HG03064 (cell line): Measurements from ENCODE around the gene TPK1.

ENCODE experiments used
- ATAC-seq: cut with Tn5 transposase; IDR thresholded peaks from one replicate; pipeline ENCODE4 v1.9.1; 2021; ENCODE audit warnings: low read depth; ENCODE audit not compliant: unreplicated experiment

The TPK1 gene

GRCh38 chr7:144835652-144836544, at the start of gene TPK1:
TPK1 (minus strand) TSS chr7:144836053; CDS start chr7:144835602, 451 bp downstream.
- ATAC-seq: peak; percentile 83

GRCh38 chr7:144885478-144885877, 49.6 kb upstream of the TPK1 start:
- ATAC-seq: no peak

GRCh38 chr7:144884896-144885295, 49.0 kb upstream of the TPK1 start:
- no peak for ATAC-seq

- no peak for ATAC-seq
Observed at GRCh38 chr7:144873316-144873845, 37.5 kb upstream of the TPK1 start.

GRCh38 chr7:144869082-144869481, 33.2 kb upstream of the TPK1 start:
- ATAC-seq: no peak

GRCh38 chr7:144866189-144866588, 30.3 kb upstream of the TPK1 start:
- no peak for ATAC-seq

GRCh38 chr7:144863320-144863647, 27.4 kb upstream of the TPK1 start:
- no peak for ATAC-seq

GRCh38 chr7:144862612-144863319, 26.9 kb upstream of the TPK1 start:
- ATAC-seq: no peak

GRCh38 chr7:144859739-144860138, 23.9 kb upstream of the TPK1 start:
- ATAC-seq: no peak

GRCh38 chr7:144857463-144857862, 21.6 kb upstream of the TPK1 start:
- ATAC-seq: no peak

GRCh38 chr7:144854839-144855424, 19.1 kb upstream of the TPK1 start:
- no peak for ATAC-seq

- no peak for ATAC-seq
Observed at GRCh38 chr7:144853542-144853941, 17.7 kb upstream of the TPK1 start.

- ATAC-seq: no peak
Observed at GRCh38 chr7:144848078-144848477, 12.2 kb upstream of the TPK1 start.

GRCh38 chr7:144842377-144842851, 6.6 kb upstream of the TPK1 start:
- peak; percentile 78 for ATAC-seq

- ATAC-seq: no peak
Observed at GRCh38 chr7:144836545-144836842, 641 bp upstream of the TPK1 start.

- ATAC-seq: peak; percentile 36
Observed at GRCh38 chr7:144835155-144835611, 670 bp downstream of the TPK1 start.

GRCh38 chr7:144834641-144835144, 1.2 kb downstream of the TPK1 start:
- ATAC-seq: peak; percentile 26

GRCh38 chr7:144830811-144831210, 5.0 kb downstream of the TPK1 start:
- ATAC-seq: no peak

GRCh38 chr7:144830024-144830785, 5.6 kb downstream of the TPK1 start:
- ATAC-seq: no peak

- no peak for ATAC-seq
Observed at GRCh38 chr7:144827621-144828020, 8.2 kb downstream of the TPK1 start.
